Fibroblast of peridontal ligament (primary cell): ENCODE results near the gene XNDC1N.
"Not testable (repeated sequence)": the region's sequence is repeated elsewhere in the genome, so short reads cannot be mapped to it uniquely, and the experiment has no call there.

Source experiments
- DNase-seq: peaks from one replicate; pipeline ENCODE4 v3.0.0-alpha.2; 2010; ENCODE audit errors: extremely low read depth

XNDC1N gene

DNA sequence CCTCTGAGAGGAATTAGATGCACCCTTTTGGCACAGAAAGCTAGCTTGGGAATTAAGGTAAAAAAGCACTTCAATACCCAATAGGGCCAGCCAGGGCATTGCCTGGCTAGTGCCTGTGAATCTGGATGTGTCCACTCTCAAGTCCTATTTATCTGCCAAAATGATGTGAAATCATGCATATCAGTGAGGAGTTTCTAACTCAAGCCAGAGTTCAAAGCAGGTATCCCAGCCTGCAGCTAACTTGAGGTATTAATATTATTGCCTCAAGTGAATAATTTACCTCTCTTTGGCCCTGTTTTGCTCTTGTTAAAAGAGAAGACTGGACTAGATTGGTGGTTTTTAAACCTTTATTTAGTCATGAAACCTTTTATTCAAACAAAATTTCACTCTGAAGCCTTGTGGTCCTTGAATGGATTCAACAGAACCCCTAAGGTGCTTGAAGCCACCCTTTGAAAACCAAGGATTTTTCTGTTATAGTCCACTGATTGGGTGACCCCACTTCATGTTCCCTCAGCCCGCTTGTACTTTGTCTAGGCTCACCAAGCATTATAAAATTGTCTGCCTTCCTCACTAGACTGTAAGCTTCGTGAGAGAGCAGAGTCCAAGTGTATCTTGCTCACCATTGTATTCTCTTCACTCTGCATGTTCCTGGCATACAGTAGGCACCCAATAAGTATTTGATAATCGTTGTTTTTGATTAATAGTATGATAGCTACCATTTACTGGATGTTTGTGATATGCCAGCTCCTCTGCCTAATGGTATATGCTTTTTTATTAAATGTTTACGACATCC is 4.9 kb upstream of the XNDC1N start:
- DNase-seq: no peak

DNA sequence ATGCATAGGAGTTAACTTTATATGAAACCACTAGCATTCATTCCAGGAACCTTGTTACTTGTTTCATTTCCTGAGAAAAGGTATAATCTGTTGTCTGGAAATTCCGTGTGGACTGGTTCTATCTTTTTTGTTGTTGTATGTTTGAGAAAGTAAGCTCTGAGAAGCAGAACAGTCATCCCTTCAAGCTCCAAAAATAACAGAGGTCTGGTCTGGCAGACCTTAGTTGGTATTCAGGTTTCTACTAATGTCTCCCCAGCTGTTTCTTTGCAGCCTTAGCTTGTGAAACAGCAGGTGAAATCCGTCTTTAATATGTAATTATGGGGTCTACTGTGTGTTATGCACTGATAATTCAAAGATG is 2.8 kb upstream of the XNDC1N start:
- DNase-seq: peak; percentile 38

DNA sequence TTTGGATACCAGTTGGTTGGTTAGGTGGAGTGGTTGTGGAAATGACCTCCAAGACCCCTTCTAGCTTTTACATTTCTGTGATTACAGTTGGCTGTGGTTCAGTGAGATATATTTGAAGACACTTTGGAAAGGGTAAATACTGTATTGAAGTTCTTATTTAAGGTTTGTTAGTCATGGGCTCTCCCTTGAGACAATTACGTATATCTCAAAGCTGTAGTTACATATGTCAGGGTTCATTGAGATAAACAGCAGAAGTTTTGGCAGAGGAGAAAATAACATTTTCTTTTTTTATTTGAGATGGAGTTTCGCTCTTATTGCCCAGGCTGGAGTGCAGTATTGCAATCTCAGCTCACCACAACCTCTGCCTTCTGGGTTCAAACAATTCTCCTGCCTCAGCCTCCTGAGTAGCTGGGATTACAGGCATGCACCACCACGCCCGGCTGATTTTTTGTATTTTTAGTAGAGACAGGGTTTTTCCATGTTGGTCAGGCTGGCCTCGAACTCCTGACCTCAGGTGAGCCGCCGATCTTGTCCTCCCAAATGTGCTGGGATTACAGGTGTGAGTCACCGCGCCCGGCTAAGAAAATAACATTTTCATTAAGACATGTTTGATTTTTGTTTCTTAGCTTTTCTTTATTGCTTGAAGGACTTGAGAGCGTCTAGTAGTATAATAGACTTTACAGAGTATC is 2.3 kb upstream of the XNDC1N start:
- peak; percentile 66 for DNase-seq

DNA sequence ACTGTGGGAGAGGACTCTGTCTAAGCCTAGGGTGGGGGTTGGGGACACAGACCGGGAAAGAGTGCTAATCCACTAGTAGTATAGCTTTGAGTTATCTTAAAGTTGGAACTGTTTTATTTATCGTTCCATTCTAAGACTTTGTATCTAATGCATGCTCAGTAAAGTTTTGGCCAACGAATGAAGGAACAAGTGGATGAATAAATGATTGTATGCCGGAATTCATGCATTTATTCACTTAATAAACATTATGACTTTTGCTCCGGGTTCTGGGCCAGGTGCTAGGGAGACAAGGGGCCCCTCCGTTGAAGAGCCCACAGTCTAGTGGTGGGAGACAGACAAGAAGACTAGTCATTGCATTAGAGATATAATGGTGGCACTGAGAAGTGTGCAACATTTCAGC is 1.1 kb upstream of the XNDC1N start:
- no peak for DNase-seq

DNA sequence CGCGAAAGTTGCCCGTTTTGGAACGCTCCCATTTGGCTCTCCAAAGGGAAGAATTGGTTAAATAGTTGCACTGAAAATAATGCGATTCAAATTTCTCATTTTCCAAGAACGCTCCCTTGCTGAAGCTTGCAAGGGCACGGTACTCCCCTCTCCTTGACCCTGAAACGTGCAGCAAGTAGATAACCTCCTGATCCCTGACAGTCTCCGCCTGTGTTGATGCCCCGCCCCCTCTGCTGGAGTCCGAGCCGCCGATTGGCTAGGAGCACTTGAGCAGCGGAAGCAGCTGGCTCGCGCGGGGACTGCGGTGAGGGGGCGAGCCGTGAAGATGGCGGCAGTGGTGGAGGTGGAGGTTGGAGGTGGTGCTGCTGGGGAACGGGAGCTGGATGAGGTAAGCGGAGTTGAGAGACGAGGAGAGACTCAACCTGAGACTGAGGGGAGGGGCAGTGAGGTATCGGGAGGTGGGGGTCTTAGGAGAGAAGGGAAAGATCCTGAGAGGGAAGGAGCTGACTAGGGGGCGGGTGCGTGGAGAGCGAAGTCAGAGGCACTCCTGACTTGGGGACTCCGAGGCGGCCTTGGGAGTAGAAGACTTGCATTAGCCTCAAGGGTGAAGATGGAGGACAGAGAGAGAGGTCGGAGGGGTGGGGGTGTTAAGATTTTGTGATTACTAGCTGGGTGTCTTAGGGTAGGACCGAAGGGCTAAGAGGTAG is 496 bp upstream of the XNDC1N start, which contains the start of gene RNF121:
Gene RNF121, plus strand, starts transcription at position 310 of the 707 bp plus-strand sequence. Its CDS starts 16 bp downstream, at position 326.
- DNase-seq: peak; percentile 93

DNA sequence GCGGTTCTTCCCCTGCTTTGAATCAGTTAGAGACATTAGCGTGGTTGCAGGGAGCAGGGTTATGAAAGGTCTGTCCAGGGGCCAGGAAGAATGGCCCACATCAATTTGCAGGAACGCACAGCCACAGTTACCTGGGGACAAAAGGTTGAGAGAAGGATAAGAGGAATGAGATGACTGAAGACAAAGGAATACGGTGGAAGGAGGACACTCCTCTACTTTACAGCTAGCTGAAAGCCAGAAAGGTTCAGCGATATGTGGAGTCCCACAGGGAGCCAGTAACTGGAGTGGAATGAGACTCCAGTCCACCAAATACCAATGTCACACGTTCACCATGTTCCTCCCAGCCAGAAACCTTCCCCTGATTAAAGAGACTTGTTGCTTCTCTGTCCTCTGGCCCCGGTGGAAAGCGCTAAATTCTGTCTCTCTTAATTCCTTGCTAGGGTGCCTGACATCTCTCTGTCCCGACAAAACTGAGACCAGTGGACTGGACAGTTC is 10.7 kb downstream of the XNDC1N start:
- peak; percentile 24 for DNase-seq

DNA sequence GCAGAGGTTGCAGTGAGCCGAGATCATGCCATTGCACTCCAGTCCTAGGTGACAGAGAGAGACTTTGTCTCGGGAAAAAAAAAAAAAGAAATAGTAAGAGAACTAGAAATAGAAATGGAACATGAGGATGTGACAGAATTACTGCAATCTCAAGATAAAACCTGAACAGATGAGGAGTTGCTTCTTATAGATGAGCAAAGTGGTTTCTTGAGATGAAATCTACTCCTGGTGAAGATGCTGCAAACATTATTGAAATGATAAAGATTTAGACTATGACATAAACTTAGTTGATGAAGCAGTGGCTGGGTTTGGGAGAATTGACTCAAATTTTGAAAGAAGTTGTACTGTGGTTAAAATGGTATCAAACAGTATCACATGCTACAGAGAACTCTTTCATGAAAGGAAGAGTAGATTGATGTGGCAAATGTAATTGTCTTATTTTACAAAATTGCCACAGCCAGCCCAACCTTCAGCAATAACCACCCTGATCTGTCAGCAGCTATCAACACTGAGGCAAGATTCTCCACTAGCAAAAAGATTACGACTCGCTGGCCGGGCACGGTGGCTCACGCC is 13.7 kb downstream of the XNDC1N start:
- DNase-seq: no peak

DNA sequence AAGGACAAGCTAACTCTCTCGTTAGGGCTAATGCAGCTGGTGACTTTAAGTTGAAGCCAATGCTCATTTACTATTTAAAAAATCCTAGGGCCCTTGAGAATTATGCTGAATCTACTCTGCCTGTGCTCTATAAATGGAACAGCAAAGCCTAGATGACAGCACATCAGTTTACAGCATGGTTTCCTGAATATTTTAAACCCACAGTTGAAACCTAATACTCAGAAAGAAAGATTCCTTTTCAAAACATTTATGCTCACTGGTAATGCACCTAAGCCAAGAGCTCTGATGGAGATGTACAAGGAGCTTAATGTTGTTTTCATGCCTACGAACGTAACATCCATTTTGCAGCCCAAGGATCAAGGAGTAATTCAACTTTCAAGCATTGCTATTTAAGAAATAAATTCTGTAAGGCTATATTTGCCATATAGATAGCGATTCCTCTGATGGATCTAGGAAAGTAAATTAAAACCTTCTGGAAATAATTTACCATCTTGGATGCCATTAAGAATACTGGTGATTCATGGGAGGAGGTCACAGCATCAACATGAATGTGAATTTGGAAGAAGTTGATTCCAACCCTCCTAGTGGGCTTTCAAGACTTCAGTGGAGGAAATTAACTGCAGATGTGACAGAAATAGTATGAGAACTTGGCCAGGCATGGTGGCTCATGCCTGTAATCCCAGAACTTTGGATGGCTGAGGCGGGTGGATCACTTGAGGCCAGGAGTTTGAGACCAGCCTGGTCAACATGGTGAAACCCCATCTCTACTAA is 14.5 kb downstream of the XNDC1N start:
- DNase-seq: peak; percentile 99

DNA sequence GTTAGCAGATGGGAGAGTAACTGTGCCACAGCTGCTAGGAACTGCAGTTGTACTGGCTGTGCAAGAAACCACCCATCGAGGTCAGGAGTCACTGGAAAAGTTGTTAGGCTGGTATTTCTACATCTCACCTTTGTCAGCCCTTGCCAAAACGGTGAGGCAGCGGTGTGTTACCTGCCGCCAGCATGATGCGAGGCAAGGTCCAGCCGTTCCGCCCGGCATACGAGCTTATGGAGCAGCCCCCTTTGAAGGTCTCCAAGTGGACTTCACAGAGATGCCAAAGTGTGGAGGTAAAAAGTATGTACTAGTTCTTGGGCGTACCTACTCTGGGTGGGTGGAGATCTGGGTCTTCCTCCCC is 16.4 kb downstream of the XNDC1N start:
- DNase-seq: not testable (repeated sequence)

DNA sequence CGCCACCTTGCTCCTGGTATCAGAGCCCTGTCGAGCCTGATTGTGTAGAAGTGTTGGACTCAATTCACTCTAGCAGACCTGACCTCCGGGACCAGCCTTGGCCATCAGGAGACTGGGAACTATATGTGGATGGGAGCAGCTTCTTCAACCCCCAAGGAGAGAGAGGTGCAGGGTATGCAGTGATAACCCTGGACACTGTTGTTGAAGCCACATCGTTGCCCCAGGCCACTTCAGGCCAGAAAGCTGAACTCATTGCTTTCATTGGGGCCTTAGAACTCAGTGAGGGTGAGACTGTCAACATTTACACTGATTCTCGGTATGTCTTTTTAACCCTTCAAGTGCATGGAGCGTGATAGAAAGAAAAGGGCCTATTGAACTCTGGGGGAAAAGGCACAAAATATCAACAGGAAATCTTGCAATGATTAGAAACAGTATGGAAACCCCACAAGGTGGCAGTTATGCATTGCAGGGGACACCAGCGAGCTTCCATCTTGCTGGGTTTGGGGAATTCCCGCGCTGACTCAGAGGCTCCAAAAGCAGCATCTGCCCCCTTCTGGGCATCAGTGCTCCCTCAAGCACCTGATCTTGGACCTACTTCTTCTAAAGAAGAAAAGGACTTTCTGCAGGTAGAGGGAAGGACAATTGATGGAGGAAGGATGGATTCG is 16.9 kb downstream of the XNDC1N start:
- DNase-seq: not testable (repeated sequence)

DNA sequence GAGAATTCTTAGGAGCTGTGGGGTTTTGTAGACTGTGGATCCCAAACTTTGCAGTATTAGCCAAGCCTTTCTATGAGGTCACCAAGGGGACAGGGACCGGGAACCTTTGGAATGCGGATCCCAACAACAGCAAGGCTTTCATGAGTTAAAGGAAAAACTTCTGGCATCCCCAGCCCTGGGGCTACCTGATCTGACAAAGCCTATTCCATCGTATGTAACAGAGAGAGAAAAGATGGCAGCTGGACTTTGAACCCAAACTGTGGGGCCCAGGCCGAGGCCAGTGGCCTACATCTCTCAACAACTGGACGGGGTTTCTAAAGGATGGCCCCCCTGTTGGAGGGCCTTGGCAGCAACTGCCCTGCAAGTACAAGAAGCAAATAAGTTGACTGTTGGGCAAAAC is 17.6 kb downstream of the XNDC1N start:
- not testable (repeated sequence) for DNase-seq

DNA sequence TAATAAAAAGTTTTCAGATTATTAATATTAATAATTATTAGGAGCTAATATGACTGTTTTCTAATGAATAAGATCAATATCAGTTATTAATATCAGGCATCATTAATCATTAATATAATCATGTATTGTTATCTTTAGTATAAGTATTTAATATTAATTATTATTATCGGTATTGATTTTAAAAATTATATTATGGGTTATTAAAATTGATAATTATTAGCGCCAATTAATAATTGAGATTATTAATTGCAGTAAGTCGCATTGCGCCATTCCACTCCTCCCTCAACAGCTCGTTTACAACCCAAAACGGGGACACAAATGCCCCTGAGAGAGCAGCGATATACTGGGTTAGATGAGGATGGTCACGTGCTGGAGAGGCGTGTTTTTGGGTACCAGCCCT is 20.2 kb downstream of the XNDC1N start:
- no peak for DNase-seq

DNA sequence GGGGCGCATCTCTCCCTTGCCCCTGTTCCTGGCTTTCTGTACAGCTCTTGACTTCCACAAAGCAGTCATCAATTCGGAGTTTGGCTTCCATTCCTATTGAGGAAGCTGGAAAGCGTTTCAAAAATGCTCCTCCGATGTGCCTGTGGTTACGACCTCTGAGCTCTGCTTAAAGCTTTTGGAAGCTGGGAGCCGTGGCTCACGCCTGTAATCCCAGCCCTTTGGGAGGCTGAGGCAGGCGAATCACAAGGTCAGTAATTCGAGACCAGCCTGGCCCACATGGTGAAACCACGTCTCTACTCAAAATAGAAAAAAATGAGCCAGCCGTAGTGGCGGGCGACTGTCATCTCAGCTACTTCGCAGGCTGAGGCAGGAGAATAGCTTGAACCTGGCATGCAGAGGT is 27.3 kb downstream of the XNDC1N start:
- DNase-seq: peak; percentile 95

DNA sequence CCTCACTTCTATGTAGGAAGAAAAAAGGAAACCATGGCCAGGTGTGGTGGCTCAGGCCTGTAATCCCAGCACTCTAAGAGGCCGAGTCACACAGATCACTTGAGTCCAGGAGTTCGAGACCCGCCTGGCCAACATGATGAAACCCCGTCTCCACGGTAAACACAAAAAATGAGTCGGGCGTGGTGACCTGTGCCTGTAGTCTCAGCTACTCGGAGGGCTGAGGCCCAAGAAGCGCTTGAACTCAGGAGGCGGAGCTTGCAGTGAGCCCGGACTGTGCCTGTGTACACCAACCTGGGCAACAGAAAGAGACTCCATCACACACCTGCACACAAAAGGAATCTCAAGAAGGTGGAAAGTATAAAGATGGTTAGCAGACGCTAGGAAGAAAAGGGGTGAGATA is 32.4 kb downstream of the XNDC1N start:
- DNase-seq: no peak

DNA sequence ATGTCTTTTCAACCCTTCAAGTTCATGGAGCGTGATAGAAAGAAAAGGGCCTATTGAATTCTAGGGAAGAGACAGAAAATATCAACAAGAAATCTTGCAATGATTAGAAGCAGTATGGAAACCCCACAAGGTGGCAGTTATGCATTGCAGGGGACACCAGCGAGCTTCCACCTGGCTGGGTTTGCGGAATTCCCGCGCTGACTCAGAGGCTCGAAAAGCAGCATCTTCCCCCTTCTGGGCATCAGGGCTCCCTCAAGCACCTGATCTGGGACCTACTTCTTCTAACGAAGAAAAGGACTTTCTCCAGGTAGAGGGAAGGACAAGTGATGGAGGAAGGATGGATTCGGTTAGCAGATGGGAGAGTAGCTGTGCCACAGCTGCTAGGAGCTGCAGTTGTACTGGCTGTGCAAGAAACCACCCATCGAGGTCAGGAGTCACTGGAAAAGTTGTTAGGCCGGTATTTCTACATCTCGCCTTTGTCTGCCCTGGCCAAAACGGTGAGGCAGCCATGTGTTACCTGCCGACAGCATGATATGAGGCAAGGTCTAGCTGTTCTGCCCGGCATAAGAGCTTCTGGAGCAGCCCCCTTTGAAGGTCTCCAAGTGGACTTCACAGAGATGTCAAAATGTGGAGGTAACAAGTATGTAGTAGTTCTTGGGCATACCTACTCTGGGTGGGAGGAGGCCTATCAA is 39.1 kb downstream of the XNDC1N start:
- not testable (repeated sequence) for DNase-seq

DNA sequence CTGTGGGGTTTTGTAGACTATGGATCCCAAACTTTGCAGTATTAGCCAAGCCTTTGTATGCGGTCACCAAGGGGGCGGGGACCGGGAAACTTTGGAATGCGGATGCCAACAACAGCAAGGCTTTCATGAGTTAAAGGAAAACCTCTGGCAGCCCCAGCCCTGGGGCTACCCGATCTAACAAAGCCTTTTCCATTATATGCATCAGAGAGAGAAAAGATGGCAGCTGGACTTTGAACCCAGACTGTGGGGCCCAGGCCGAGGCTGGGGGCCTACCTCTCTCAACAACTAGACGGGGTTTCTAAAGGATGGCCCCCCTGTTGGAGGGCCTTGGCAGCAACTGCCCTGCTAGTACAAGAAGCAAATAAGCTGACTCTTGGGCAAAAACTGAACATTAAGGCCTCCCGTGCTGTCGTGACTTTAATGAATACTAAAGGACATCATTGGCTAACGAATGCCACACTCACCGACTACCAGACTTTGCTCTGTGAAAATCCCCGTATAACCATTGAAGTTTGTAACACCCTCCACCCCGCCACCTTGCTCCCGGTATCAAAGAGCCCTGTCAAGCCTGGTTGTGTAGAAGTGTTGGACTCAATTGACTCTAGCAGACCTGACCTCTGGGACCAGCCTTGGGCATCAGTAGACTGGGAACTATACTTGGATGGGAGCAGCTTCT is 39.9 kb downstream of the XNDC1N start:
- DNase-seq: not testable (repeated sequence)

DNA sequence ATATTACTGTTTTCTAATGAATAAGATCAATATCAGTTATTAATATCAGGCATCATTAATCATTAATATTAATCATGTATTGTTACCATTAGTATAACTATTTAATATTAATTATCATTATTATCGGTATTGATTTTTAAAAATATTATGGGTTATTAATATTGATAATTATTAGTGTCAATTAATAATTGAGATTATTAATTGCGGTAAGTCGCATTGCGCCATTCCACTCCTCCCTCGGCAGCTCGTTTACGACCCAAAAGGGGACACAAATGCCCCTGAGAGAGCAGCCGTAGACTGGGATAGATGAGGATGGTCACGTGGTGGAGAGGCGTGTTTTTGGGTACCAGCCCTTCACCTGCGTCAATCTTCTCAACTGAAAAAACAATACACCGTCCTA is 42.6 kb downstream of the XNDC1N start:
- DNase-seq: not testable (repeated sequence)
